CD4-positive, alpha-beta T cell treated with Interferon alpha-2 for 1 hour (primary cell): Measurements from ENCODE around the gene ARHGAP24.

Experiments used
- DNase-seq, 2 donors: peaks; one replicate each; pipeline ENCODE4 v3.0.0-alpha.2; 2020 to 2022

Gene ARHGAP24

GRCh38 chr4:85591406-85592098 lies 116.6 kb downstream of the ARHGAP24 start:
- no peak for DNase-seq

- no peak for DNase-seq
Observed at GRCh38 chr4:85595098-85595775, 120.3 kb downstream of the ARHGAP24 start.

- no peak for DNase-seq
Observed at GRCh38 chr4:85595796-85596559, 121.0 kb downstream of the ARHGAP24 start.

GRCh38 chr4:85598936-85599335 lies 124.0 kb downstream of the ARHGAP24 start:
- DNase-seq = no peak

- no peak for DNase-seq
Observed at GRCh38 chr4:85600501-85600900, 125.6 kb downstream of the ARHGAP24 start.

- DNase-seq = no peak
Observed at GRCh38 chr4:85603437-85604336, 128.7 kb downstream of the ARHGAP24 start.

GRCh38 chr4:85606505-85606904 lies 131.6 kb downstream of the ARHGAP24 start:
- DNase-seq = no peak

- peak in 1 of 2 donors; percentile 71 for DNase-seq
Observed at GRCh38 chr4:85607624-85608023, 132.7 kb downstream of the ARHGAP24 start.

- no peak for DNase-seq
Observed at GRCh38 chr4:85610450-85610849, 135.5 kb downstream of the ARHGAP24 start.

GRCh38 chr4:85611661-85612060 lies 136.7 kb downstream of the ARHGAP24 start:
- no peak for DNase-seq

GRCh38 chr4:85613901-85614300 lies 139.0 kb downstream of the ARHGAP24 start:
- no peak for DNase-seq

GRCh38 chr4:85615952-85616351 lies 141.0 kb downstream of the ARHGAP24 start:
- DNase-seq = no peak

- DNase-seq = no peak
Observed at GRCh38 chr4:85617202-85617601, 142.3 kb downstream of the ARHGAP24 start.

GRCh38 chr4:85632981-85633380 lies 158.0 kb downstream of the ARHGAP24 start:
- DNase-seq = no peak

GRCh38 chr4:85637778-85638177 lies 162.8 kb downstream of the ARHGAP24 start:
- DNase-seq = no peak

- DNase-seq = no peak
Observed at GRCh38 chr4:85639946-85640345, 165.0 kb downstream of the ARHGAP24 start.

GRCh38 chr4:85642356-85643100 lies 167.6 kb downstream of the ARHGAP24 start:
- DNase-seq = no peak

- DNase-seq = no peak
Observed at GRCh38 chr4:85644061-85644460, 169.1 kb downstream of the ARHGAP24 start.

- DNase-seq = no peak
Observed at GRCh38 chr4:85650908-85651307, 176.0 kb downstream of the ARHGAP24 start.

- DNase-seq = no peak
Observed at GRCh38 chr4:85656759-85657505, 182.0 kb downstream of the ARHGAP24 start.

- DNase-seq = no peak
Observed at GRCh38 chr4:85658766-85659439, 184.0 kb downstream of the ARHGAP24 start.
